Heart right ventricle (tissue), 16 donors: ENCODE data around the gene STAB2. TPM values are rescaled to one million over a fixed set of nuclear protein-coding genes. Genes with fewer than 3 reads are reported as not detected.

Experiments used
- ATAC-seq, 8 donors: fragments of 200-7000 bp; cut with Tn5 transposase; one replicate each; pipeline ENCODE4 v1.9.1; 2020; ENCODE audit warnings: mild to moderate bottlenecking in 8 of 8, moderate library complexity in 8 of 8, moderate number of reproducible peaks in 1 of 8
- DNase-seq, 2 donors: peaks; one replicate each; pipeline ENCODE4 v3.0.0-alpha.2; 2020
- H3K27ac ChIP-seq, 10 donors: fragments of 200-600 bp; sonication (generic) in 2 of 10; one replicate each; pipeline versions ENCODE4 v1.5.0 to v1.8.0; 2020 to 2022; ENCODE audit warnings: mild to moderate bottlenecking in 3 of 10
- H3K27me3 ChIP-seq, 7 donors: fragments of 200-600 bp; one replicate each; pipeline ENCODE4 v1.8.0; 2021 to 2022; ENCODE audit warnings: mild to moderate bottlenecking in 2 of 7
- H3K36me3 ChIP-seq, 9 donors: fragments of 200-600 bp; sonication (generic) in 1 of 9; one replicate each; pipeline versions ENCODE4 v1.5.0 to v1.8.0; 2020 to 2022; ENCODE audit warnings: mild to moderate bottlenecking in 2 of 9
- H3K4me1 ChIP-seq, 9 donors: fragments of 200-600 bp; sonication (generic) in 1 of 9; one replicate each; pipeline versions ENCODE4 v1.5.0 to v1.8.0; 2020 to 2022; ENCODE audit warnings: mild to moderate bottlenecking in 4 of 9
- H3K4me3 ChIP-seq, 10 donors: fragments of 200-600 bp; sonication (generic) in 2 of 10; one replicate each; pipeline versions ENCODE4 v1.5.0 to v1.8.0; 2020 to 2022; ENCODE audit warnings: mild to moderate bottlenecking in 7 of 10, moderate library complexity in 2 of 10
- H3K9me3 ChIP-seq, 11 donors: fragments of 200-600 bp in 10 of 11; sonication (generic) in 2 of 11; one replicate each; pipeline versions ENCODE4 v1.5.0 to v1.8.0; 2013 to 2022; ENCODE audit warnings: mild to moderate bottlenecking in 2 of 11, control low read depth in 1 of 11, moderate library complexity in 1 of 11
- WGBS, 2 donors: extraction: QIAGEN DNeasy Blood & Tissue Kit; methylation state at CpG; one replicate each; pipeline ENCODE4 v1.1.7; 2013; ENCODE audit warnings: inconsistent platforms in 1 of 2; 5-methylcytosine and 5-hydroxymethylcytosine counted together
- intact Hi-C, 10 donors: fragments of 100-400 bp; cut with DNase I; formaldehyde crosslinking; loops; one replicate each; pipeline versions ENCODE4 v1.11.1 to v1.14.2; 2022
- polyA plus RNA-seq, 2 donors: library from polyadenylated mRNA; stranded (reverse); fragments of 200-250 nt; gene quantifications; one replicate each; pipeline ENCODE4 v1.2.3, GENCODE V29; 2013
- total RNA-seq, 10 donors: library from RNA; stranded (reverse); fragmentation: NEBNext Ultra II Directional in 3 of 10; extraction: Animal tissue kit (Norgen Biotek cat#: 25700) in 3 of 10; gene quantifications; one replicate each; pipeline versions ENCODE4 v1.2.1 to v1.2.4, GENCODE V29; 2021 to 2023
- TF ChIP-seq, protein P1 (sequence below), 9 donors: fragments of 200-600 bp; sonication (generic) in 2 of 9; IDR thresholded peaks; one replicate each; pipeline versions ENCODE4 v1.5.0 to v1.8.0; 2021 to 2022; ENCODE audit warnings: antibody characterized with exemption in 9 of 9, mild to moderate bottlenecking in 5 of 9, moderate library complexity in 1 of 9
- donor health status: Arrhythmogenic right ventricular cardiomyopathy.
- donor health status: ischemic (EF 13 %, LVEDD 7.1; RV severe dilation, severe dysfunction).
- donor health status: healthy with polysubstance abuse.
- donor health status: DM: no; HTN: yes; CAD: no.
- donor health status: DM: no; HTN: no; CAD: no.
- donor health status: ischemic (EF 25% LVEDD 6.9; RV normal size, moderate dysfunction).
- donor health status: ischemic (EF 25% LVEDD 5.7; RV mildly dilated, moderate dysfunction).
- donor health status: healthy.
- donor health status: DM: yes; HTN: yes; CAD: no.
- donor health status: Ischemic cardiomyopathy.
- donor health status: ischemic (EF 35%, LVEDD 5.7; RV mildly dilated, moderate dysfunction).
- donor health status: nonischemic (EF 11% LVEDD 7.7; RV severe dilation, severe dysfunction).
- donor health status: DM: yes; HTN: yes; CAD: no.
- donor health status: PGD.
- donor health status: ischemic (EF 29% LVEDD 5.4; RV normal size, mild dysfunction).
- donor health status: nonischemic (EF 23%, LVEDD 6.1; RV moderate dilation, normal function).

STAB2 gene
- total and polyA plus RNA-seq, 12 donors = 0.01 to 0.50 (median 0.17) TPM; not detected in 3

DNA sequence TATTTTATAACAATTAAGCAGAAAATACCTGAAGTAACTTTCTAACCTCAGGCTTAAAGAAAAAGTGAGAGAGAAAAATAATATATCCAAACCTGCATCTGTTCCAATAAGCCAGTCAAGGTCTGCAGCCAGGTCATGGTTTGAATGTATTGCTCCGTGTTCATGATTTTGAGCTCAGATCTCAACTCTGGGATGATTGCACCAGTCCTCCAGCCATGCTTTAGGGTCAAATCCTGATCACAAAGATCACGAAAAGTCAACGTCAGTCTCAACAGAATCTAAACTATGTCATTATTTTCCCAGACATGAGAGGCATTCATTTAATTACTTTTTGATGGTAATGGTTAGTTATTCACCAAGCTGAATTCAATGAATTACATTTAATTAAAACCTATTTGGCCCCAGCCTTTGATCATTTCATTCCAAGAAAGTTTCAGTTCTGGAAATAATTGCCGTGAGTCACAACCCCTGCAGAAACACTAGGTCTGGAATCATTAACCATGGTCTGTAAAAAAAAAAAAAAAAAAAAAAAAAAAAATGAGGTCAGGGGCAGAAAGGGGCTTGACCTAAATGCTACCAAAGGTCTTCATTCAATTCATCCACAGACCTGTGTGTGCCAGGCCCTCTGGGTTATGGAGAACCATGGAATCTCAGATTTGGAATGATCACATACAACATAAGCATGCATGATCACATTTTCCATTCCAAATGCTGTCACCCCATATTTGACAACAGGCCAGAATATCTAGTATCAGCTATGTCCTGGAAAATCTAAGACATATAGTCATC, 198.4 kb downstream of the STAB2 start:
- peaks cover 0 to 36% (median 0%) of the 10 kb centered on the region in 9 donors for H3K36me3 ChIP-seq
- no peaks in the 10 kb centered on the region for H3K27me3 ChIP-seq
- intact Hi-C loops = no loop called here
- no peak overlapping the region for H3K27ac ChIP-seq
- H3K4me1 ChIP-seq = peaks cover 0 to 7% (median 0%) of the 10 kb centered on the region in 9 donors
- TF ChIP-seq, protein P1, sequence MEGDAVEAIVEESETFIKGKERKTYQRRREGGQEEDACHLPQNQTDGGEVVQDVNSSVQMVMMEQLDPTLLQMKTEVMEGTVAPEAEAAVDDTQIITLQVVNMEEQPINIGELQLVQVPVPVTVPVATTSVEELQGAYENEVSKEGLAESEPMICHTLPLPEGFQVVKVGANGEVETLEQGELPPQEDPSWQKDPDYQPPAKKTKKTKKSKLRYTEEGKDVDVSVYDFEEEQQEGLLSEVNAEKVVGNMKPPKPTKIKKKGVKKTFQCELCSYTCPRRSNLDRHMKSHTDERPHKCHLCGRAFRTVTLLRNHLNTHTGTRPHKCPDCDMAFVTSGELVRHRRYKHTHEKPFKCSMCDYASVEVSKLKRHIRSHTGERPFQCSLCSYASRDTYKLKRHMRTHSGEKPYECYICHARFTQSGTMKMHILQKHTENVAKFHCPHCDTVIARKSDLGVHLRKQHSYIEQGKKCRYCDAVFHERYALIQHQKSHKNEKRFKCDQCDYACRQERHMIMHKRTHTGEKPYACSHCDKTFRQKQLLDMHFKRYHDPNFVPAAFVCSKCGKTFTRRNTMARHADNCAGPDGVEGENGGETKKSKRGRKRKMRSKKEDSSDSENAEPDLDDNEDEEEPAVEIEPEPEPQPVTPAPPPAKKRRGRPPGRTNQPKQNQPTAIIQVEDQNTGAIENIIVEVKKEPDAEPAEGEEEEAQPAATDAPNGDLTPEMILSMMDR (IDR thresholded peaks at IDR 0.05) = no peak
- WGBS, 2 donors = 65 to 80% methylated on average over 4 of the region's 4 CpGs
- H3K4me3 ChIP-seq = no peak overlapping the region
- no peaks in the 10 kb centered on the region for H3K9me3 ChIP-seq
- ATAC-seq = no peak
- DNase-seq = no peak

DNA sequence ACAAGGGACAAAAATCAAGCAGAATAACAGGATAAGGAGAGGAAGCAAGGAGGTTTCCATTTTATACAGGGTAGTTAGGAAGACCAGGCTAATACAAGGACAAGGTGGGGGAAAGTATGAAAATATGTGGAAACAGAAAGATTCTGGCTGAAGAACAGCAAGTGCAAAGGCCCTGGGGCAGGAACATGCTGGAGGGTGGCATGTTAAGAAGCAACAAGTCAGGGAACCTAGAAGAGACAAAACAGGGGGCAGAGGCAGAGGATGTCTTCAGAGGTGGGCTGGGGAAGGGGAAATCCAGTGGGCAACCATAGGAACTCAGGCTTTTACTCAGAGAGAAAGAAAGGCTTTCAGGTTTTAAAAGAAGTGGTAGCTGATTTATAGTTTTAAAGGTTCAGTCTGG, 199.1 kb downstream of the STAB2 start:
- H3K27ac ChIP-seq = no peak overlapping the region
- no peaks in the 10 kb centered on the region for H3K9me3 ChIP-seq
- H3K4me1 ChIP-seq = peaks cover 0 to 7% (median 0%) of the 10 kb centered on the region in 9 donors
- DNase-seq (no peak), ATAC-seq (no peak)
- TF ChIP-seq, protein P1 (IDR thresholded peaks at IDR 0.05) = no peak
- H3K27me3 ChIP-seq = no peaks in the 10 kb centered on the region
- no peak overlapping the region for H3K4me3 ChIP-seq
- intact Hi-C loops = no loop called here
- H3K36me3 ChIP-seq = peaks cover 0 to 36% (median 0%) of the 10 kb centered on the region in 9 donors

DNA sequence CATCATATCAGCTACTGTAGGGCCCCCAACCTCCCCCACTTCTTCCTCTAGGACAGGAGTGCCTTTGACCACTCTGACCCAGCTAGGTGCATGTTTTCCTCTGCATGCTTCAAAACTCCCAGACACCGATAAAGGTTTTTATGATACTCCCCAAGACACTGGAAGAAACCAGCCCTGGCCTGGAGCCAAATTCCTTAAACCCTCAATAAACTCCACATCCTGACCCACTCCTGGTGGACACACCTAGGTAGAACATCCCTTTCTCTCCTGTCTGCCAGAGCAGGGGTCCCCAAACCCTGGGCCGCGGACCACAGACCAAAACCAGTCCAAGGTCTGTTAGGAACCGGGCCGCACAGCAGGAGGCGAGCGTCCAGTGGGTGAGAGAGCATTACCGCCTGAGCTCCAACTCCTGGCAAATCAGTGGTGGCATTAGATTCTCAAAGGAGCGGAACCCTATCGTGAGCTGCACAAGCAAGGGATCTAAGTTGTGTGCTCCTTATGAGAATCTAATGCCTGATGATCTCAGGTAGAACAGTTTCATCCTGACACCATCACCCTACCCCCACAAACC, 204.4 kb downstream of the STAB2 start:
- no peak overlapping the region for H3K27ac ChIP-seq
- no peaks in the 10 kb centered on the region for H3K27me3 ChIP-seq
- no peaks in the 10 kb centered on the region for H3K4me1 ChIP-seq
- DNase-seq (no peak), ATAC-seq (no peak)
- WGBS, 2 donors = 76 to 84% methylated on average over 10 of the region's 10 CpGs
- H3K9me3 ChIP-seq = no peaks in the 10 kb centered on the region
- no peak overlapping the region for H3K4me3 ChIP-seq
- intact Hi-C loops = no loop called here
- TF ChIP-seq, protein P1 (IDR thresholded peaks at IDR 0.05) = no peak
- peaks cover 0 to 30% (median 0%) of the 10 kb centered on the region in 9 donors for H3K36me3 ChIP-seq

DNA sequence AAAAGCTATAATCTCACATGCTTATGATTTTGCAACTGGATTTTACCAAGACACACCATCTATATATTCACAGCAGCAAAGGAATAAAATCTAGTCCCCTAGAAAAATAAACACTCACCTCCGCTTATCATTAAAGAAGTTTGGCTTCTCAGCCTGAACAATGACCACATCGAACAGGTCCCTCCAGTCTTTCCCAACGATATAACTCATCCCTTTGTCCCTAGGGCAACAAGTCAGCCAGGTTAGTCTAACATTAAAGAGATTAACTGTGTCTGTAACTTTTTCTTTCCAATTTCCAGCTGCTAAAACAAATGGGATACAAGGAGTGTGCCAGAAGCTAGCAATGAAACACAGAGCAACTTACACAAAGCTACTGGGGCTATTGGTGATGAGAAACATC, 206.0 kb downstream of the STAB2 start:
- H3K27me3 ChIP-seq = no peaks in the 10 kb centered on the region
- WGBS, 2 donors = 56 to 77% methylated on average over 3 of the region's 3 CpGs
- intact Hi-C loops = no loop called here
- H3K9me3 ChIP-seq = no peaks in the 10 kb centered on the region
- DNase-seq (no peak), ATAC-seq (no peak)
- no peak overlapping the region for H3K4me3 ChIP-seq
- H3K27ac ChIP-seq = no peak overlapping the region
- peaks cover 0 to 31% (median 0%) of the 10 kb centered on the region in 9 donors for H3K36me3 ChIP-seq
- TF ChIP-seq, protein P1 (IDR thresholded peaks at IDR 0.05) = no peak
- H3K4me1 ChIP-seq = no peaks in the 10 kb centered on the region
